Measurements from ENCODE around the gene NADK2. TPM values are rescaled to one million over a fixed set of nuclear protein-coding genes. Genes with fewer than 3 reads are reported as not detected.

Gene NADK2
- total and polyA plus RNA-seq, 10 of the 15 experiments (the other 5 are each of a cell fraction or from before 2014, with no cell fraction given): 2.4 to 9.0 (median 6.3) TPM

GRCh38 chr5:36152324-36153297 lies 89.1 kb downstream of the NADK2 start:
- no peak for FAIRE-seq
- Histone ChIP-seq H3K4me3 (peak overlapping the region; percentile 94), H3K27ac (ENCODE audit: control insufficient read depth, insufficient read depth) (peak overlapping the region; percentile 82), H3K36me3 (ENCODE audit: control insufficient read depth in 2 of 2, insufficient read depth in 2 of 2, low read length in 1 of 2) (no peaks in the 10 kb centered on the region; a peak in 1 of 4 replicates), H4K20me1 (ENCODE audit: control insufficient read depth, insufficient read depth) (no peaks in the 10 kb centered on the region), H3K4me2 (ENCODE audit: control insufficient read depth, insufficient read depth) (peak overlapping the region; percentile 66), H3K9ac (ENCODE audit: control insufficient read depth, insufficient read depth, low read length) (peak overlapping the region; percentile 91), H3K9me3 (replicated peaks; ENCODE audit: control insufficient read depth, insufficient read depth, low read length) (no peaks in the 10 kb centered on the region), H3K27me3 (replicated peaks in 1 of 2; ENCODE audit: control insufficient read depth in 2 of 2, insufficient read depth in 2 of 2, low read length in 1 of 2) (no peaks in the 10 kb centered on the region), H2AFZ (ENCODE audit: control insufficient read depth, low read depth, low read length) (peak overlapping the region; percentile 75), H3K4me1 (ENCODE audit: control insufficient read depth, insufficient read depth, low read length) (no peaks in the 10 kb centered on the region), H3K79me2 (ENCODE audit: control insufficient read depth, insufficient read depth, low read length) (peaks cover 39% of the 10 kb centered on the region)
- intact Hi-C loops (cut with micrococcal nuclease; ENCODE audit: unreplicated experiment) (loop anchor here (10.0 kb wide), 2 partner anchors 722 to 1228 kb away; partner anchors contain the start of genes DNAJC21 and NIPBL), in situ Hi-C loops (cut with MboI) (no loop called here)
- under 1% methylated on average over 24 of the region's 24 CpGs for WGBS (ENCODE audit: insufficient coverage, insufficient replicate concordance, low lambda C conversion rate, missing lambda C conversion rate)
- TSS peak; percentile 75 for BruUV-seq (replicated peaks)
- ChIA-PET CTCF (interaction anchor here (1.8 to 2.8 kb wide), 4 partner anchors 25 to 540 kb away, joined by 6 to 13 read pairs (median 9); partner anchors contain the start of gene NADK2), POLR2A (interaction anchor here (0.6 to 1.4 kb wide), 7 partner anchors 10 to 1726 kb away, joined by 3 to 6 read pairs (median 3); no protein-coding TSS in a partner anchor), SMC1A (ENCODE audit: uncharacterized antibody, unreplicated experiment) (interaction anchor here (0.8 to 5.5 kb wide), 4 partner anchors 25 to 88 kb away, joined by 3 to 23 read pairs (median 4); partner anchors contain the start of gene NADK2), RAD21 (ENCODE audit: unreplicated experiment) (interaction anchor here (1.4 to 2.1 kb wide), 3 partner anchors 13 to 89 kb away, joined by 5 to 14 read pairs (median 5); partner anchors contain the start of gene NADK2)
- DNase-seq (ENCODE audit: low read depth, low spot score): no peak
- peak; percentile 0; the same call in 1 of the 3 replicates for ATAC-seq
- peak; percentile 56; the same call in 1 of the 2 replicates for TF ChIP-seq MXI1 (IDR thresholded peaks at IDR 0.05; ENCODE audit: low read depth, low read length)
- TF ChIP-seq SP1 (IDR thresholded peaks at IDR 0.05; ENCODE audit: low read depth, low read length): no peak
- no peak for TF ChIP-seq TAF1 (IDR thresholded peaks at IDR 0.05; ENCODE audit: borderline replicate concordance, low read depth, low read length)
